ENCODE results near the gene SOWAHC.
"Not testable (repeated sequence)": the region's sequence is repeated elsewhere in the genome, so short reads cannot be mapped to it uniquely, and the experiment has no call there.

Gene SOWAHC, protein sequence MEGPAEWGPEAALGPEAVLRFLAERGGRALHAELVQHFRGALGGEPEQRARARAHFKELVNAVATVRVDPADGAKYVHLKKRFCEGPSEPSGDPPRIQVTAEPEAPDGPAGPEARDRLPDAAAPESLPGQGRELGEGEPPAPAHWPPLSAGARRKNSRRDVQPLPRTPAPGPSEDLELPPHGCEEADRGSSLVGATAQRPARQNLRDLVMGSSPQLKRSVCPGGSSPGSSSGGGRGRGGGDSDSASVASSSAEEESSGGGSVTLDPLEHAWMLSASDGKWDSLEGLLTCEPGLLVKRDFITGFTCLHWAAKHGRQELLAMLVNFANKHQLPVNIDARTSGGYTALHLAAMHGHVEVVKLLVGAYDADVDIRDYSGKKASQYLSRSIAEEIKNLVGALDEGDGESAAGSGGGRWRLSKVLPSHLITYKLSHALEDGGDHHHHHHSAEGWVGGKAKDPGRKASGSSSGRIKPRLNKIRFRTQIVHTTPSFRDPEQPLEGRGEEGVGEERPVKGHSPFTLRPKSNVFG

GRCh38 chr2:109613922-109614714 is at the start of gene SOWAHC, which contains the start of gene SEPTIN10:
SOWAHC (plus strand) TSS chr2:109614364; CDS start chr2:109614490, 126 bp downstream.
SEPTIN10 (minus strand) TSS chr2:109613966; CDS start chr2:109613827, 139 bp downstream.
- no peak for DNase-seq

- no peak for DNase-seq
Measured at GRCh38 chr2:109575373-109575772, 38.8 kb upstream of the SOWAHC start.

DNA sequence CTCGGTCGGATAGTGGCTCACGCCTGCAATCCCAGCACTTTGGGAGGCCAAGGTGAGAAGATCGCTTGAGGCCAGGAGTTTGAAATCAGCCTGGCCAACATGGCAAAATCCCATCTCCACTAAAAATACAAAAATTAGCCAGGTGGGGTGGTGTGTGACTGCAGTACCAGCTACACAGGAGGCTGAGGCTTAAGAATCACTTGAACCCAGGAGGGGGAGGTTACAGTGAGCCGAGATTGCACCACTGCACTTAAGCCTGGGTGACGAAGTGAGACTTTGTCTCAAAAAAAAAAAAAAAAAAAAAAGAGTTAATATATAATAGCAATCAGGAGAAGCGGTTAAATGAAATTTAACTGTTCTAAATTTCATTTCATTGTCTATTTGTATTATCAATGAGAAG is 36.5 kb upstream of the SOWAHC start:
- DNase-seq = not testable (repeated sequence)

DNA sequence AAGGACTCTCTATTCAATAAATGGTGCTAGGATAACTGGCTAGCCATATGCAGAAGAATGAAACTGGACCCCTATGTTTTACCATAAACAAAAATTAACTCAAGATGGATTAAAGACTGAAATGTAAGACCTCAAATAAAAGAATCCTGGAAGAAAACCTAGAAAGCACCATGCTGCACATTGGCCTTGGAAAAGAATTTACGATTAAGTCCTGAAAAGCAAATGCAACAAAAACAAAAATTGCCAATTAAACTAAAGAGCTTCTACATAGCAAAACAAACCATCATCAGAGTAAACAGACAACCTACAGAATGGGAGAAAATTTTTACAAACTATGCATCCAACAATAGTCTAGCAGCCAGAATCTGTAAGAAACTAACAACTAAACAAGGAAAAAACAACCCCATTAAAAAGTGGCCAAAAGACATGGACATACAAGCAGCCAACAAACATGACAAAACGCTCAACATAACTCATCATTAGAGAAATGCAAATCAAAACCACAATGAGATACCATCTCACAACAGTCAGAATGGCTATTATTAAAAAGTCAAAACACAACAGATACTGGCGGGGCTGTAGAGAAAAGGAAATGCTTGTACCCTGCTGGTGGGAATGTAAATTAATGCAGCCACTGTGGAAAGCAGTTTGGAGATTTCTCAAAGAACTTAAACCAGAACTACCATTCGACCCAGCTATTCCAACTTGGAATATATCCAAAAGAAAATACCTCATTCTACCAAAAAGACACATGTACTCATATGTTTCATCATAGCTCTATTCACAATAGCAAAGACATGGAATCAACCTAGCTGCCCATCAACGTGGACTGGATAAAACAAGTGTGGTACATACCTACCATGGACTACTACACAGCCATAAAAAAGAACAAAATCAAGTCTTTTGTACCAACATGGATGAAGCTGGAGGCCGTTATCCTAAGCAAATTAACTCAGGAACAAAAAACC is 31.0 kb upstream of the SOWAHC start:
- no peak for DNase-seq

DNA sequence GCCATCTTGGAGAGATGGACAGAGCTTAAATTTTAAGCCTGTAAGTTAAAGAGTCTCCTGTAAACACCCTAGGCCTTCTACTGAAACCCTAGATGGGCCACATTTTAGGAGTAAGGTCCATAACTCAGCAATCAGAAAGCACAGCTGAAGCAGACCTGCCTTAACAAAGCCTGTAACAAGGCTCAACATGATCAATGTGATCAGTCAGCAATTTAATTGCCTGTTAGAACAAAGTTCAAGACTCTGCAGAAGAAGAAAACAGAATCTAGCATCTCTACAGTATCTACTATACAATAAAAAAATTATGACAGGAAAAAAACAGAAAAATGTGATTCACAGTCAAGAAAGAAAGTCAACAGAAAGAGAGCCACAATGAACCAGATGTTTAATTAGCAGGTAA is 27.5 kb upstream of the SOWAHC start:
- DNase-seq = no peak

GRCh38 chr2:109591206-109591605 is 23.0 kb upstream of the SOWAHC start:
- DNase-seq = no peak

GRCh38 chr2:109592905-109593304 is 21.3 kb upstream of the SOWAHC start:
- DNase-seq = no peak

GRCh38 chr2:109594246-109594885 is 19.8 kb upstream of the SOWAHC start:
- no peak for DNase-seq

DNA sequence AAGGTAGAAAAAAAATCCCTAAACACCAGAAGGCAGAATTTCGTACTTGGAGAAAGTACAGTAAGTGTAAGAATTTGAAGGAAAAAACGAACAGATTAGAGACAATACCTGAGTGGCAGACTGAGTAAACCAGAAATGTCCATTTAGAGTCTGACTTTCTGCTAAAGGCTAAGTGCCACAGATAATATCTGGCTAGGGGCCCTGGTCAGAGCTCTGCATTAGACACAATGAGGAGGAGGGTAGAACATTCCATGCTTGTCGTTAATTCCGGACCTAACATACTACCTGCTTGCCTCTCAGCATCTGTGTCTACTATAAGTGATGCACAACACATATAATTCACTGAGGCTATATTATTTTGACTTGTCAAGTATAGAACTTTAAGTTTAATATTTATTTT is 18.5 kb upstream of the SOWAHC start:
- DNase-seq = no peak

DNA sequence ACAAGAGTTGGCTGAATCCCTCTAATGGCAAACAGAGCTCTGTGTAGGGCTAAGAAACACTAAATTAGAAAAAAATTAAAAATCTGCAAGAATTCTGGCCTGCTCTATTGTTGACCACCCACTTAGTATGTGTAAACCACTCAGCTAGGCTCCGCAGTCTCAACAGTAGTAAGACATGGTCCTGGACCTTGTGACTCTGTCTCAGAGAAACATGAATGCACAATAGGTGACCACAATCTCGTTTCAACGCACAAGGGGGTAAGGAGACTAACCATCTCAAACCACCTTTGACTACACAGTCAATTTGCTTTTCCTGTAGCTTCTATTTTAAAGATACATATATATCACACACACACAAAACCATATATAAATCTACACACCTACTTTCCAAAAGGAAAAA is 16.9 kb upstream of the SOWAHC start:
- DNase-seq = no peak

- DNase-seq = no peak
Measured at GRCh38 chr2:109601783-109602182, 12.4 kb upstream of the SOWAHC start.

GRCh38 chr2:109602617-109603188 is 11.5 kb upstream of the SOWAHC start:
- DNase-seq = no peak

DNA sequence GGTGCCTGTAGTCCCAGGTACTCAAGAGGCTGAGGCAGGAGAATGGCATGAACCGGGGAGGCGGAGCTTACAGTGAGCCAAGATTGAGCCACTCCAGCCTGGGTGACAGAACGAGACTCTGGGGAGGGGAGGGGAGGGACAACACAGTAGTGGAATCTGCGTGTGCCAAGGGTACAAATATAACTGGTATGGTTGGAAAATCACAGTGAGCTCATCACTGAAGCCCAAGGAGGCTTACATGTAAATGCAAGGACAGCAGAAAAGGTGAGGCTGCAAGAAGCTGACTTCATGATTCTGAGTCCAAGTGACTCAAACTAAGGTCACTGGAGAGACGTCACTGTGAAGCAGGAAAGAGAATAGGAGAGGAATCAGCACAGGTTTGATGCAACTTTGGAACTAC is 9.6 kb upstream of the SOWAHC start:
- no peak for DNase-seq

GRCh38 chr2:109607766-109608165 is 6.4 kb upstream of the SOWAHC start:
- DNase-seq = no peak

DNA sequence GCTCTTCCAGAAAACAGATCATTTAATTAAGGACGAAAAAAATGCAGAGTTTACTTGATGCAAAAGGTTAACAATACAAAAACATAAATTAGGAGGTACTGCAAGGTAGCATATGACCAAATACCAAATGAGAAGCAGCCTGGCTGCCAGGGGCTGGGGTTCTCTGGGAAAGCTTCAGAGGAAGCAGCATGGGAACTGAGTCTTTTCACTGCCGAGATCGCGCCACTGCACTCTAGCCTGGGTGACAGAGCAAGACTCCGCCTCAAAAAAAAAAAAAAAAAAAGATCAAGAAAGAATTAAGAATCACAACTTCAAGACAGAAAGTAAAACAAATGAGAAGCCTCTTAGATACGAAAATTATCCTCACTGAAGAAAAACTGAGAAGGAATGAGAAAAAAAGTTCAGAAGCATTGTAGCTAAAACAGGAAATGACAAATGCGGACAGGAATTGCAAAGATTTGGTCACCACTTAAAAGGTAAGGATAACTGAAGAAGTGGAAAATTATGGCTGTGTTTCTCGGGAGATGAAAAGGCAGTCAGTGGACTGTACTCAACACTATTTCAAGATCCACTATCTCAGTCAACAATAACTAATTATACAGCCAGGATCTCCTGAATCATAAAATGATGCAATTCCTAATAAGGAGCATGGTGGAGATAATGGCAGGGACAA is 4.7 kb upstream of the SOWAHC start:
- DNase-seq = no peak

DNA sequence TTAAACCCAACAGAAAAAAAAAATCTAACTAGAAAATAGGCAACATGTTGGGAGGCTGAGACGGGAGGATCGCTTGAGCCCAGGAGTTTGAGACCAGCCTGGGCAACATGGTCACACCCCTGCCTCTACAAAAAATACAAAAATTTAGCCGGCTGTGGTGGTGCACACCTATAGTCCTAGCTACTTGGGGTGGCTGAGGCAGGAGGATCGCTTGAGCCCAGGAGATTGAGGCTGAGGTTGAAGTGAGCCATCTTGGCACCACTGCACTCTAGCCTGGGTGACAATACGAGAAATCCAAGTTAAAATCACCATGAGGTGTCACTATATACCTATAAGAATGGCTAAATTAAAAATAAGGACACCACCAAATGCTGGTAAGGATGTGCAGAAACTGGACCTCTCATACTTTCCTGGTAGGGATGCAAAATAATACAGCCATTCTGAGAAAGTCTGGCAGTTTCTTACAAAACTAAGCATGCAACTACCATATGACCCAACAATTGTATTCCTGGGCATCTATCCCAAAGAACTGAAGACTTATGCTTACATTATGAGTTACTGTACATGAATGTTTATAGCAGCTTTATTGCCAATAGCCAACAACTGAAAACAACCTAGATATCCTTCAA is 2.6 kb upstream of the SOWAHC start:
- no peak for DNase-seq

GRCh38 chr2:109613081-109613921 is 863 bp upstream of the SOWAHC start:
- no peak for DNase-seq

GRCh38 chr2:109614715-109615636 is 812 bp downstream of the SOWAHC start:
- DNase-seq = no peak
